Activated CD8-positive, alpha-beta T cell treated with anti-CD3 and anti-CD28 coated beads, Interleukin-2, amount 10 ng/mL, durations not matched to agents 7 days and 5 days (primary cell): ENCODE data around the gene CAND1. TPM values are rescaled to one million over a fixed set of nuclear protein-coding genes. Genes with fewer than 3 reads are reported as not detected.
A peak's percentile ranks its signal among the peaks of the same experiment; 100 is the strongest.

ENCODE experiments used
- ATAC-seq: fragments of 150-1000 bp; cut with Tn5 transposase; one replicate; pipeline ENCODE4 v1.10.0; 2021; ENCODE audit warnings: moderate library complexity
- CTCF ChIA-PET: fragments of 350-600 bp; sonication (Branson Sonifier 250); formaldehyde crosslinking; loops from one replicate; lab custom pipeline; 2021; ENCODE audit warnings: antibody characterized with exemption; lab: Charles Lee
- POLR2A ChIA-PET: fragments of 350-600 bp; sonication (Branson Sonifier 250); formaldehyde crosslinking; loops from one replicate; lab custom pipeline; 2021; ENCODE audit warnings: antibody characterized with exemption; lab: Charles Lee
- DNase-seq: peaks from one replicate; pipeline ENCODE4 v3.0.0-alpha.2; 2020
- H3K27ac Mint-ChIP-seq: one replicate; pipeline ENCODE4 v1.8.0; 2021; ENCODE audit warnings: mild to moderate bottlenecking, mixed read lengths
- H3K27me3 Mint-ChIP-seq: one replicate; pipeline ENCODE4 v1.8.0; 2021; ENCODE audit warnings: low read depth, mixed read lengths
- H3K36me3 Mint-ChIP-seq: one replicate; pipeline ENCODE4 v1.8.0; 2021; ENCODE audit warnings: low read depth, mixed read lengths
- H3K4me1 Mint-ChIP-seq: one replicate; pipeline ENCODE4 v1.8.0; 2021; ENCODE audit warnings: low read depth, mixed read lengths
- H3K4me3 Mint-ChIP-seq: one replicate; pipeline ENCODE4 v1.8.0; 2021; ENCODE audit warnings: mild to moderate bottlenecking, mixed read lengths
- H3K9me3 Mint-ChIP-seq: one replicate; pipeline ENCODE4 v1.8.0; 2022; ENCODE audit warnings: mixed read lengths; ENCODE audit not compliant: insufficient read depth
- total RNA-seq, 2 experiments: library from RNA; stranded (reverse); gene quantifications; one replicate each; pipeline ENCODE4 v1.2.3, GENCODE V29; 2021

The CAND1 gene
- total RNA-seq, 2 experiments from 2014 or later = 153 to 165 TPM

DNA sequence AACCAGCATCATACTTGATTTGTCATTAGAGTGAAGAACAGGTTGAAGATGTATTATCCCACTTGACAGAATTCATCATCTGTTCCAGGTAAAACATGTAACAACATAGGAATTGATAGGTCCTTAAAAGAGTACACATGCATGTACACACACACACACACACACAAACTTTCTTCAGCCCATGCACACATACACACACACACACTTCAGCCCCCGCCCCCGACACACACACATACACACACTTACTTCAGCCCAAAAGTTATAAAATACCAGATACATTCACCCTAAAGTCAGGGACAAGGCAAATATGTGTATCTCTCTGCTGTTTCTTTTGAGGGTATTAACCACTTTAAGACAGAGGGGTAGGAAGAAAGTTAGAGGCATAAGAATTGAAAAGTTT lies 15.4 kb downstream of the CAND1 start:
- H3K4me1 Mint-ChIP-seq = peaks cover 30% of the 10 kb centered on the region
- no peaks in the 10 kb centered on the region for H3K9me3 Mint-ChIP-seq
- H3K27ac Mint-ChIP-seq = no peak overlapping the region
- CTCF ChIA-PET = no interaction called here
- no peaks in the 10 kb centered on the region for H3K27me3 Mint-ChIP-seq
- H3K36me3 Mint-ChIP-seq = peaks cover 46% of the 10 kb centered on the region
- POLR2A ChIA-PET = no interaction called here
- no peak overlapping the region for H3K4me3 Mint-ChIP-seq
- DNase-seq = no peak
- no peak for ATAC-seq

DNA sequence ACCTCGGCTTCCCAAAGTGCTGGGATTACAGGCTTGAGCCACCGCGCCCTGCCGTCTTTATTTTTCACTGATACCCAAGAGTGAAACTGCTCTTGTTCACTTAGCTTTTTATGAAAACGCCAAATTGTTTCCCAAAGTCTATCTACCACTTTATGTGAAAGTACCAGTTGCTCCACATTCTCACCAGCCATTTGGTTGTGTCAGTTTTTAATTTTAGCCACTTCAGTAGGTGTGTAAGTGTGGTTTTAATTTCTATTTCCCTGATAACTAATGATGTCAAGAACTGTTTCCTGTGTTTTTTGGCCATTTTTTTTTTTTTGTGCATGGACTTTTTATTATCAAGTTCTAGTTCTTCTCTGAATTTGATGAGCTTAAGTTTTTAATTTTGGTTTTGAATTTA lies 17.1 kb downstream of the CAND1 start:
- ChIA-PET POLR2A (interaction anchor here (1.8 kb wide), 1 partner anchor 17 kb away, joined by 10 read pairs; the partner anchor contains the start of gene CAND1), CTCF (interaction anchor here (0.7 to 1.4 kb wide), 3 partner anchors 17 to 154 kb away, joined by 3 to 6 read pairs (median 4); partner anchors contain the start of gene CAND1)
- H3K9me3 Mint-ChIP-seq = no peaks in the 10 kb centered on the region
- peaks cover 55% of the 10 kb centered on the region for H3K36me3 Mint-ChIP-seq
- DNase-seq (no peak), ATAC-seq (no peak)
- no peak overlapping the region for H3K27ac Mint-ChIP-seq
- peaks cover 26% of the 10 kb centered on the region for H3K4me1 Mint-ChIP-seq
- H3K4me3 Mint-ChIP-seq = no peak overlapping the region
- H3K27me3 Mint-ChIP-seq = no peaks in the 10 kb centered on the region

- ChIA-PET POLR2A (interaction anchor here (1.8 kb wide), 1 partner anchor 18 kb away, joined by 10 read pairs; the partner anchor contains the start of gene CAND1), CTCF (interaction anchor here (1.4 kb wide), 1 partner anchor 18 kb away, joined by 4 read pairs; no protein-coding TSS in a partner anchor)
- H3K4me1 Mint-ChIP-seq = peaks cover 26% of the 10 kb centered on the region
Measured at GRCh38 chr12:67287311-67287710, 18.2 kb downstream of the CAND1 start.

DNA sequence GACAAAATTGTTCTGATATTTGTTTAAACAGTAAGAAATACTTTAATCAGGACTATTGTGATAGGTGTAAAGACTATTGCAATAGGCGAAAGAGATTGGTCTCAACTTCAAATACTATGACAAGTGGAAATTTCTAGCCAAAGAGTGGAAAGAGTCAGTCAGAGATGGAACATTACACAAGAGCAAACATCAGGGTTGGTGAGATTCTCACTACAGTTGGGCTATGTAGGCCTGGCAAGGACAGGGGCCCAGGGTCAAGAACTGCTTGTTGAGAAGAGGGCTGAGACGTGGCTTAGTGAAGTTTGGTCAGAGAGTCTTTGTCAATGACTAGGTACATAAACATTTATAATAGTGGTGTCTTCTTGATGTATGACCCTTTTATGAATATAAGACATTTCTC lies 19.4 kb downstream of the CAND1 start:
- H3K36me3 Mint-ChIP-seq = peaks cover 56% of the 10 kb centered on the region
- no peaks in the 10 kb centered on the region for H3K9me3 Mint-ChIP-seq
- ChIA-PET CTCF (no interaction called here), POLR2A (no interaction called here)
- H3K27me3 Mint-ChIP-seq = no peaks in the 10 kb centered on the region
- H3K4me1 Mint-ChIP-seq = peaks cover 26% of the 10 kb centered on the region
- ATAC-seq (peak; percentile 64), DNase-seq (no peak)
- H3K4me3 Mint-ChIP-seq = no peak overlapping the region
- no peak overlapping the region for H3K27ac Mint-ChIP-seq

More at GRCh38 chr12:67287311-67287710, 18.2 kb downstream of the CAND1 start:
- Mint-ChIP-seq H3K36me3 (peaks cover 52% of the 10 kb centered on the region), H3K27ac (no peak overlapping the region), H3K9me3 (no peaks in the 10 kb centered on the region), H3K27me3 (no peaks in the 10 kb centered on the region), H3K4me3 (no peak overlapping the region)
- ATAC-seq = no peak
- DNase-seq = no peak

GRCh38 chr12:67290378-67290777 lies 21.2 kb downstream of the CAND1 start:
- no peak for ATAC-seq
- ChIA-PET CTCF (interaction anchor here (1.4 kb wide), 1 partner anchor 129 kb away, joined by 3 read pairs; no protein-coding TSS in a partner anchor), POLR2A (no interaction called here)
- peaks cover 55% of the 10 kb centered on the region for H3K36me3 Mint-ChIP-seq
- H3K9me3 Mint-ChIP-seq = no peaks in the 10 kb centered on the region
- no peak overlapping the region for H3K27ac Mint-ChIP-seq
- no peak for DNase-seq
- H3K27me3 Mint-ChIP-seq = no peaks in the 10 kb centered on the region
- H3K4me1 Mint-ChIP-seq = peaks cover 20% of the 10 kb centered on the region
- no peak overlapping the region for H3K4me3 Mint-ChIP-seq

GRCh38 chr12:67299526-67299925 lies 30.4 kb downstream of the CAND1 start:
- H3K27me3 Mint-ChIP-seq = no peaks in the 10 kb centered on the region
- no peaks in the 10 kb centered on the region for H3K9me3 Mint-ChIP-seq
- POLR2A ChIA-PET = no interaction called here
- no peaks in the 10 kb centered on the region for H3K4me1 Mint-ChIP-seq
- no peak for DNase-seq
- CTCF ChIA-PET = no interaction called here
- no peak overlapping the region for H3K4me3 Mint-ChIP-seq
- no peak overlapping the region for H3K27ac Mint-ChIP-seq
- peaks cover 69% of the 10 kb centered on the region for H3K36me3 Mint-ChIP-seq
- ATAC-seq = no peak

DNA sequence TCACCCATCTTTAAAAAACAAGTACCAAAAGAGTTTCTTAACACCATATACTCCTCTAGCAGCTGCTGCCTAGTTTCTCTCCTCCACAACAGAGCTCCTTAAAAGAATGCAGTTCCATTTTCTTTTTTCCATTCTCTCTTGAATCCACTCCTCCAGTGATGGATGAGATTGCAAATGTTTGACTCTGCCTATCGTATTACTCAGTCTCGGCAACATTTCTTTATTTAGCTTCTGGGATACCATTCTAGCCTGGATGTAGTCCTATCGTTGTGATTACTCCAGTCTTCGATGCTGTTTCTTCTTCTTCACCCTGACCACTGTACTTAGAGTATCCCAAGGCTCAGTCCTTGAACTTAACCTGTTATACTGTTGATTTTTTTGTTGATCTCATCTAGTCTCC lies 30.8 kb downstream of the CAND1 start:
- Mint-ChIP-seq H3K27me3 (no peaks in the 10 kb centered on the region), H3K4me1 (no peaks in the 10 kb centered on the region), H3K27ac (no peak overlapping the region), H3K4me3 (no peak overlapping the region), H3K36me3 (peaks cover 67% of the 10 kb centered on the region), H3K9me3 (no peaks in the 10 kb centered on the region)
- ChIA-PET POLR2A (no interaction called here), CTCF (no interaction called here)
- ATAC-seq = no peak
- DNase-seq = no peak

DNA sequence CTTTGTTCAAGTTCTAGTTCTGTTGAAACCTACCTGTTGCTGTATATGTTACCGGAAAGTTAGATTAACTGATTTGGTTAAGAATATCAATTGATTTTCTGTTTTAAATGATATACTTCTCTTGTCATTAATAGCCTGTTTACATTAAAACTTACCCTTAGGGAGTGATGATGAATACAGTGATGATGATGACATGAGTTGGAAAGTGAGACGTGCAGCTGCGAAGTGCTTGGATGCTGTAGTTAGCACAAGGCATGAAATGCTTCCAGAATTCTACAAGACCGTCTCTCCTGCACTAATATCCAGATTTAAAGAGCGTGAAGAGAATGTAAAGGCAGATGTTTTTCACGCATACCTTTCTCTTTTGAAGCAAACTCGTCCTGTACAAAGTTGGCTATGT lies 33.0 kb downstream of the CAND1 start:
- no peak for DNase-seq
- Mint-ChIP-seq H3K27me3 (no peaks in the 10 kb centered on the region), H3K27ac (no peak overlapping the region), H3K4me1 (no peaks in the 10 kb centered on the region), H3K9me3 (no peaks in the 10 kb centered on the region), H3K4me3 (no peak overlapping the region), H3K36me3 (peaks cover 71% of the 10 kb centered on the region)
- no peak for ATAC-seq
- ChIA-PET POLR2A (no interaction called here), CTCF (interaction anchor here (1.0 kb wide), 1 partner anchor 33 kb away, joined by 4 read pairs; the partner anchor contains the start of gene CAND1)

GRCh38 chr12:67305544-67305943 lies 36.4 kb downstream of the CAND1 start:
- DNase-seq (no peak), ATAC-seq (no peak)
- POLR2A ChIA-PET = interaction anchor here (0.6 kb wide), 1 partner anchor 908 kb away, joined by 3 read pairs; no protein-coding TSS in a partner anchor
- H3K4me1 Mint-ChIP-seq = peaks cover 2% of the 10 kb centered on the region
- H3K4me3 Mint-ChIP-seq = no peak overlapping the region
- no peaks in the 10 kb centered on the region for H3K9me3 Mint-ChIP-seq
- H3K27me3 Mint-ChIP-seq = no peaks in the 10 kb centered on the region
- H3K27ac Mint-ChIP-seq = no peak overlapping the region
- CTCF ChIA-PET = interaction anchor here (1.2 to 1.7 kb wide), 2 partner anchors 19 to 37 kb away, joined by 4 to 5 read pairs; partner anchors contain the start of gene CAND1
- H3K36me3 Mint-ChIP-seq = peaks cover 70% of the 10 kb centered on the region

GRCh38 chr12:67306712-67307111 lies 37.6 kb downstream of the CAND1 start:
- CTCF ChIA-PET = interaction anchor here (1.0 to 1.3 kb wide), 2 partner anchors 38 to 659 kb away, joined by 3 read pairs; partner anchors contain the start of gene CAND1
- no peak for DNase-seq
- Mint-ChIP-seq H3K9me3 (no peaks in the 10 kb centered on the region), H3K4me1 (peaks cover 2% of the 10 kb centered on the region), H3K27ac (no peak overlapping the region), H3K4me3 (no peak overlapping the region), H3K27me3 (no peaks in the 10 kb centered on the region), H3K36me3 (peaks cover 76% of the 10 kb centered on the region)
- POLR2A ChIA-PET = no interaction called here
- no peak for ATAC-seq

- Mint-ChIP-seq H3K27ac (no peak overlapping the region), H3K4me3 (no peak overlapping the region), H3K4me1 (no peaks in the 10 kb centered on the region), H3K36me3 (peaks cover 65% of the 10 kb centered on the region), H3K9me3 (no peaks in the 10 kb centered on the region), H3K27me3 (no peaks in the 10 kb centered on the region)
- POLR2A ChIA-PET = no interaction called here
- ATAC-seq (no peak), DNase-seq (no peak)
- CTCF ChIA-PET = no interaction called here
Measured at GRCh38 chr12:67315661-67316060, 46.5 kb downstream of the CAND1 start.

DNA sequence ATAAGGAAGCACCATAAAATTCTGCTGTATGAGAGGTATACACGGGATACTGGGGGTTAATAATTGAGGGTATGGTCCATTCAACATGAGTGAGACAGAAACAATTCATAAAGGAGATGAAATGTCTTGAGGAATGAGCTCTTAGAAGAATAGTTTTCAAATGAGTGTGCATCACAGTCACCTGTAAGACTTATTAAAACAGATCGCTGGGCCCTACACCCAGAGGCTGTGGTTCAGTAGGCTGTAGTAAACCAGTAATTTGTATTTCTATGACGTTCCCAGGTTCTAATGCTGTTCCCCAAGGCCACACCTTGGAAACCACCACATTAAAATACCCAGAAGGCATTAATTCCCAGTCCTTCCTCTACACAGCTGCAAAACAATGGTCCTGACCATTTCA lies 49.6 kb downstream of the CAND1 start:
- H3K36me3 Mint-ChIP-seq = peaks cover 58% of the 10 kb centered on the region
- ChIA-PET CTCF (interaction anchor here (1.0 kb wide), 1 partner anchor 37 kb away, joined by 3 read pairs; no protein-coding TSS in a partner anchor), POLR2A (no interaction called here)
- no peaks in the 10 kb centered on the region for H3K9me3 Mint-ChIP-seq
- H3K4me1 Mint-ChIP-seq = no peaks in the 10 kb centered on the region
- no peak for ATAC-seq
- H3K4me3 Mint-ChIP-seq = no peak overlapping the region
- DNase-seq = no peak
- H3K27me3 Mint-ChIP-seq = no peaks in the 10 kb centered on the region
- H3K27ac Mint-ChIP-seq = no peak overlapping the region
